Duodenal mucosa (tissue), 2 donors: ENCODE data around the gene MIPOL1.

Source experiments
- H3K27ac ChIP-seq: one replicate; pipeline ENCODE4 v1.7.0; 2013; ENCODE audit warnings: low read depth, low read length
- H3K27me3 ChIP-seq, 2 donors: one replicate each; pipeline ENCODE4 v1.7.0; 2013; ENCODE audit warnings: low read length in 2 of 2, control low read depth in 1 of 2; ENCODE audit not compliant: insufficient read depth in 2 of 2, control insufficient read depth in 1 of 2
- H3K36me3 ChIP-seq, 2 donors: one replicate each; pipeline ENCODE4 v1.7.0; 2013; ENCODE audit warnings: low read length in 2 of 2, control low read depth in 1 of 2; ENCODE audit not compliant: insufficient read depth in 2 of 2, control insufficient read depth in 1 of 2
- H3K4me1 ChIP-seq, 2 donors: one replicate each; pipeline ENCODE4 v1.7.0; 2013; ENCODE audit warnings: low read length in 2 of 2, control low read depth in 1 of 2; ENCODE audit not compliant: insufficient read depth in 2 of 2, control insufficient read depth in 1 of 2
- H3K4me3 ChIP-seq, 2 donors: one replicate each; pipeline ENCODE4 v1.7.0; 2013; ENCODE audit warnings: low read length in 2 of 2, low read depth in 1 of 2
- H3K9ac ChIP-seq, 2 donors: one replicate each; pipeline ENCODE4 v1.7.0; 2013; ENCODE audit warnings: low read length in 2 of 2, low read depth in 1 of 2
- H3K9me3 ChIP-seq, 2 donors: one replicate each; pipeline ENCODE4 v1.7.0; 2013; ENCODE audit warnings: low read length in 2 of 2, control low read depth in 1 of 2; ENCODE audit not compliant: control insufficient read depth in 1 of 2

Gene MIPOL1

GRCh38 chr14:37598747-37599506, 401.2 kb downstream of the MIPOL1 start:
- peak overlapping the region; percentile 59 to 60 for H3K4me3 ChIP-seq
- peak overlapping the region in 1 of 2 donors; percentile 32 for H3K9ac ChIP-seq
- H3K27me3 ChIP-seq = peaks cover 23 to 65% of the 10 kb centered on the region in 2 donors
- no peak overlapping the region for H3K27ac ChIP-seq
- H3K9me3 ChIP-seq = no peaks in the 10 kb centered on the region
- H3K36me3 ChIP-seq = no peaks in the 10 kb centered on the region
- peaks cover 9 to 24% of the 10 kb centered on the region in 2 donors for H3K4me1 ChIP-seq

- no peak overlapping the region for H3K27ac ChIP-seq
- peaks cover 9 to 24% of the 10 kb centered on the region in 2 donors for H3K4me1 ChIP-seq
- H3K9me3 ChIP-seq = no peaks in the 10 kb centered on the region
- no peaks in the 10 kb centered on the region for H3K36me3 ChIP-seq
- H3K4me3 ChIP-seq = peak overlapping the region; percentile 59 to 60
- peaks cover 23 to 59% of the 10 kb centered on the region in 2 donors for H3K27me3 ChIP-seq
- peak overlapping the region in 1 of 2 donors; percentile 32 for H3K9ac ChIP-seq
Measured at GRCh38 chr14:37599507-37600368, 402.0 kb downstream of the MIPOL1 start.

- Histone ChIP-seq H3K27ac (no peak overlapping the region), H3K4me1 (peaks cover 9 to 23% of the 10 kb centered on the region in 2 donors), H3K9me3 (no peaks in the 10 kb centered on the region), H3K27me3 (peaks cover 23 to 58% of the 10 kb centered on the region in 2 donors), H3K36me3 (no peaks in the 10 kb centered on the region), H3K4me3 (no peak overlapping the region), H3K9ac (no peak overlapping the region)
Measured at GRCh38 chr14:37600880-37601741, 403.4 kb downstream of the MIPOL1 start.

- H3K9me3 ChIP-seq = no peaks in the 10 kb centered on the region
- no peak overlapping the region for H3K9ac ChIP-seq
Measured at GRCh38 chr14:37601865-37602264, 404.1 kb downstream of the MIPOL1 start.

More at GRCh38 chr14:37601865-37602264, 404.1 kb downstream of the MIPOL1 start:
- Histone ChIP-seq H3K27ac (no peak overlapping the region), H3K4me3 (no peak overlapping the region), H3K36me3 (no peaks in the 10 kb centered on the region), H3K4me1 (peaks cover 9 to 17% of the 10 kb centered on the region in 2 donors), H3K27me3 (peaks cover 23 to 54% of the 10 kb centered on the region in 2 donors)
